HFFc6 (cell line): Measurements from ENCODE around the gene UNC119. TPM values are rescaled to one million over a fixed set of nuclear protein-coding genes. Genes with fewer than 3 reads are reported as not detected.

Experiments used
- DNase-seq: peaks from one replicate; pipeline ENCODE4 v3.0.0-alpha.2; 2018
- H3K27ac Mint-ChIP-seq: 2 replicates; pipeline ENCODE4 v1.8.0; 2020; ENCODE audit warnings: mild to moderate bottlenecking, mixed read lengths
- H3K27me3 Mint-ChIP-seq: 2 replicates; pipeline ENCODE4 v1.8.0; 2021; ENCODE audit warnings: mild to moderate bottlenecking, moderate library complexity, mixed read lengths; ENCODE audit not compliant: insufficient read depth
- H3K36me3 Mint-ChIP-seq: 2 replicates; pipeline ENCODE4 v1.8.0; 2021; ENCODE audit warnings: low read depth, mixed read lengths
- H3K4me1 Mint-ChIP-seq: 2 replicates; pipeline ENCODE4 v1.8.0; 2020; ENCODE audit warnings: low read depth, mixed read lengths
- H3K4me3 Mint-ChIP-seq: 2 replicates; pipeline ENCODE4 v1.8.0; 2020; ENCODE audit warnings: mild to moderate bottlenecking, moderate library complexity, mixed read lengths
- H3K9me3 Mint-ChIP-seq: 2 replicates; pipeline ENCODE4 v1.8.0; 2020; ENCODE audit warnings: mild to moderate bottlenecking, mixed read lengths
- CTCF ChIP-seq: fragments of 200-600 bp; sonication (generic); IDR thresholded peaks from 2 replicates; pipeline ENCODE4 v1.5.0; 2021; ENCODE audit warnings: antibody characterized with exemption, mild to moderate bottlenecking
- long read RNA-seq: library from polyadenylated mRNA; unstranded; transcript quantifications from one replicate; pipeline ENCODE4 v2.0.0, GENCODE V29; 2019
- total RNA-seq, 6 experiments: library from RNA; stranded (reverse); fragmentation: NEBNext Ultra II Directional; extraction: Animal tissue kit (Norgen Biotek cat#: 25700); gene quantifications; 2 replicates in 1 of 6; 3 replicates in 5 of 6; pipeline ENCODE4 v1.2.3, GENCODE V29; 2021

The UNC119 gene
- 10 to 100 TPM; 28.3 to 36.9 (median 30.1) TPM for total RNA-seq
- long read RNA-seq, transcript UNC119-201 (4 exons, 1,653 nt): minor isoform, 7 of 69 reads
- long read RNA-seq, transcript UNC119-202 (5 exons, 1,424 nt): major isoform, 56 of 69 reads
- long read RNA-seq, partial matches to known transcripts: 2 of 69 reads
- long read RNA-seq, other reads (novel, unspliced or antisense): 4 of 69 reads

DNA sequence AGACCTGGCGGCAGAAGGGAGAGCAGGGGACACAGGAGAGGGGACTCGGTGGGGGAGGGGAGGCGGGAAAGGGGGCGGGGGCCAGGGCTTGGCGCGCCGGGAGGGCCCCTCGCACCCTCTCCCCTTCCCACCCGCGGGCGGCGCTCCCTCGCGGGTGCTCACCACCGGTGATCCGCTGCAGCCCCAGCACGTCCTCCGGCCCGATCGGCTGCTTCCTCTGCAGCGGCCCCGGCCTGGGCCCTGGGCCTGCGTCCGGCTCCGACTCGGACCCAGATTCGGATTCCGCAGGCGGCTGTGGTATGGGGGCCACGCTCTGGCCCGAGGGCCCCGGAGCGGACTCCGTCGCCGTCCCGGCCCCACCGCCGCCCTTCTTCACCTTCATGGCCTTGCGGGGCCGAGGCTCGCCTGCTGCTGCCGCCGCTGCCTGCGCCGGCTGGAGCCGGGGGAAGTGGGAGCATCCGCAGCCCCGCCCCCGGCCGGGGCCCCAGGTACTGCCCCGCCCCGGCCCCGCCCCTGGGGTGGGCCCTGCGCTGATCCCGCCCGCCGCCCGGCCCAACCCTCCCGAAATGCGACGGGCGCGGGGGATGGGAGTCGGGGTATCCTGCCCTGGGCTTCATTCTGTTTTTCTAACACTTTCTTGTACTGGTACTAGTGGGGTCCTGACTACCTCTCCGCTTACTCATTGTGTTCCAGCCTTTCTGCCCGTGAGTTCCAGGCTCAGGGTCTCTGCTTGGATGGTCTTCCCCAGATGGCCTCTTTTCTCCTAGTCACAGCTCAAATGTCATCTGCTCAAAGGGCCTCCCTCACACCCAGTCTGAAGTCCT, at the start of gene UNC119:
Gene UNC119 (minus strand): TSS at position 449 of the 824 bp plus-strand sequence. CDS start 67 bp downstream, at position 382.
- H3K27me3 Mint-ChIP-seq: no peaks in the 10 kb centered on the region; the same call in 1 of the 2 replicates
- peaks cover 17% of the 10 kb centered on the region for H3K36me3 Mint-ChIP-seq
- H3K27ac Mint-ChIP-seq: peak within 1 kb of the TSS; percentile 67
- no peak for TF ChIP-seq CTCF
- peak; percentile 33 for DNase-seq
- peaks cover 29% of the 10 kb centered on the region for H3K4me1 Mint-ChIP-seq
- peak within 1 kb of the TSS; percentile 91 for H3K4me3 Mint-ChIP-seq
- H3K9me3 Mint-ChIP-seq: no peaks in the 10 kb centered on the region

DNA sequence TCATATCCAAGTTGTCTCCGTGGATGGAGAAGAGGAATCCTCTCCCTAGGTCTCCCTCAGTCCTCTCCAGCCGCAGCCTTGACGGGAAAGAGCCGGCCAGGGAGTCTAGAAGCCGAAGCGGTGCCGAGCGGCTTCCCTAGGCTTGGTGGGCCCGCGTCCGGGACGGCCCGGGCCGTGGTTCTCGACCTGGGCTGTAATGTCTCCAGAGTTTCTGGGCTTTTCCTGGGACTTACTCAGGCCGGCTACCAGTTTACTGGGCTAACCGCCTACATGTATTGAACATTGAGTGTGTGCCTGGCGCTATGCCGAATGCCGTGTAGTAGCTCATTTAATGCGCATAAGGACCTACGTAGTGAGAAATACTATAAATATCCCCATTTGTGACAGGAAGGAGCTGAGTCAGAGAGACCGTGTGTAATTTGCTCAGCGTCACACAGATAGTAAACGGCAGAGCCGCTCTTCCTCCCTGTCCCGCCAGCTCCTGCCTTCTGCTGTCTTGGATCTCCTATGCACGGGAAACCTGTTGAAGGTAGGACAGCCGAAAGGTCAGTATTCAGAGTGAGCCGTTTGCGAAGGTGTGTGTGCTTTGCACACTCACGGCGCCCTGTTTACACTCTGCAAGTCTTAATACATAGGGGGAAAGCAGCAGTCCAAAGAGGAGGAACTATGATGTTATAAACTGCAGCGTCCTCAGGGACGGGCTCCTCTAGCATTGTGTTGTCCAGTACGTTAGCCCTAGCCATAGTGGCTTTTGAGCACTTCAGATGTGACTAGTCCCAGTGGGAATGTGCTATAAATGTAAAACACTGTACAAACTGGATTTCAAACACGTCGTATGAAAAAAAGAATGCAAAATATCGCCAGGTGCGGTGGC, 47.1 kb upstream of the UNC119 start:
- peaks cover 9% of the 10 kb centered on the region; the same call in 1 of the 2 replicates for H3K36me3 Mint-ChIP-seq
- H3K4me1 Mint-ChIP-seq: peaks cover 26% of the 10 kb centered on the region
- peak; percentile 92 for DNase-seq
- H3K27me3 Mint-ChIP-seq: peaks cover 5% of the 10 kb centered on the region
- no peaks in the 10 kb centered on the region for H3K9me3 Mint-ChIP-seq
- peak overlapping the region; percentile 97 for H3K4me3 Mint-ChIP-seq
- H3K27ac Mint-ChIP-seq: peak overlapping the region; percentile 95
- no peak for TF ChIP-seq CTCF

- Mint-ChIP-seq H3K27me3 (peaks cover 3% of the 10 kb centered on the region), H3K36me3 (peaks cover 9% of the 10 kb centered on the region; the same call in 1 of the 2 replicates), H3K9me3 (no peaks in the 10 kb centered on the region), H3K4me1 (peaks cover 26% of the 10 kb centered on the region), H3K4me3 (peak within 1 kb of the TSS; percentile 97), H3K27ac (peak within 1 kb of the TSS; percentile 95)
- TF ChIP-seq CTCF: no peak
- peak; percentile 87 for DNase-seq
Measured at GRCh38 chr17:28598799-28599310, 46.4 kb upstream of the UNC119 start, which contains the start of gene SPAG5. Gene SPAG5 (minus strand): TSS chr17:28599025. CDS start chr17:28598946, 79 bp downstream.

GRCh38 chr17:28598389-28598788, 46.0 kb upstream of the UNC119 start:
- no peak for TF ChIP-seq CTCF
- Mint-ChIP-seq H3K27ac (peak overlapping the region; percentile 95), H3K4me3 (peak overlapping the region; percentile 97), H3K4me1 (peaks cover 26% of the 10 kb centered on the region), H3K36me3 (peaks cover 9% of the 10 kb centered on the region; the same call in 1 of the 2 replicates), H3K27me3 (peaks cover 3% of the 10 kb centered on the region), H3K9me3 (no peaks in the 10 kb centered on the region)
- no peak for DNase-seq
